Vagina (tissue), 2 donors: ENCODE results near the gene PIK3C2B.

Source experiments
- POLR2A ChIP-seq, 2 donors: fragments of 450-650 bp; IDR thresholded peaks; one replicate each; pipeline ENCODE4 v1.6.1; 2017; ENCODE audit warnings: antibody characterized with exemption in 2 of 2, mild to moderate bottlenecking in 2 of 2, moderate library complexity in 2 of 2
- POLR2AphosphoS5 ChIP-seq, 2 donors: sonication (generic); formaldehyde crosslinking; IDR thresholded peaks; one replicate each; pipeline ENCODE4 v1.9.0; 2017; ENCODE audit warnings: antibody characterized with exemption in 2 of 2, mild to moderate bottlenecking in 2 of 2, low read depth in 1 of 2; ENCODE audit not compliant: insufficient read depth in 1 of 2
- TF ChIP-seq, protein P1 (sequence below), 3 experiments: fragments of 450-650 bp in 2 of 3; fragments of 200-600 bp in 1 of 3; sonication (generic) in 1 of 3; IDR thresholded peaks; one replicate each; pipeline ENCODE4 v1.5.1; 2017 to 2019; ENCODE audit warnings: antibody characterized with exemption in 3 of 3, mild to moderate bottlenecking in 2 of 3, moderate library complexity in 2 of 3

DNA sequence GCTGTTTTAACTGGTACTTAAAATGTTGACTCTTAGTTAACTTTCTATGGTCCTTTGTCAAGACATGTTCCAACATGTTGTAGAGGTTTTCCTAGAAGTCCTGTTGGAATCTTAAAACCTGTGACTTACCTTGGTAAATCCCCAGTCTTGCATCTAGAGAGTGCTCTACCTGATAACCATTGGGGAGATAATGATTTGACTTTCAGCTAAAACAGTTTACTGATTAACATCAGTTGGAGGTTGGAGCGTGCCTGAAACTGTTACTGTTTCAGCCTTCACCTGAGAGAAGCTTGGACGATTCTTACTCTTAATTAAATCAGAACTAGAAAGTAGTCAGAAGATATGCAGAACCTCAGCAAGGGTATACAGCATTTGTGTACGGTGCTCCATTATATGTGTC is 30.4 kb upstream of the PIK3C2B start:
- TF ChIP-seq, protein P1, sequence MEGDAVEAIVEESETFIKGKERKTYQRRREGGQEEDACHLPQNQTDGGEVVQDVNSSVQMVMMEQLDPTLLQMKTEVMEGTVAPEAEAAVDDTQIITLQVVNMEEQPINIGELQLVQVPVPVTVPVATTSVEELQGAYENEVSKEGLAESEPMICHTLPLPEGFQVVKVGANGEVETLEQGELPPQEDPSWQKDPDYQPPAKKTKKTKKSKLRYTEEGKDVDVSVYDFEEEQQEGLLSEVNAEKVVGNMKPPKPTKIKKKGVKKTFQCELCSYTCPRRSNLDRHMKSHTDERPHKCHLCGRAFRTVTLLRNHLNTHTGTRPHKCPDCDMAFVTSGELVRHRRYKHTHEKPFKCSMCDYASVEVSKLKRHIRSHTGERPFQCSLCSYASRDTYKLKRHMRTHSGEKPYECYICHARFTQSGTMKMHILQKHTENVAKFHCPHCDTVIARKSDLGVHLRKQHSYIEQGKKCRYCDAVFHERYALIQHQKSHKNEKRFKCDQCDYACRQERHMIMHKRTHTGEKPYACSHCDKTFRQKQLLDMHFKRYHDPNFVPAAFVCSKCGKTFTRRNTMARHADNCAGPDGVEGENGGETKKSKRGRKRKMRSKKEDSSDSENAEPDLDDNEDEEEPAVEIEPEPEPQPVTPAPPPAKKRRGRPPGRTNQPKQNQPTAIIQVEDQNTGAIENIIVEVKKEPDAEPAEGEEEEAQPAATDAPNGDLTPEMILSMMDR (IDR thresholded peaks at IDR 0.05): no peak
- TF ChIP-seq POLR2A (IDR thresholded peaks at IDR 0.05) (no peak), POLR2AphosphoS5 (IDR thresholded peaks at IDR 0.05; ENCODE audit: insufficient read depth in 1 of 2, low read depth in 1 of 2) (no peak)
